Measurements from ENCODE around the gene TBCD. TPM values are rescaled to one million over a fixed set of nuclear protein-coding genes. Genes with fewer than 3 reads are reported as not detected.
A peak's percentile ranks its signal among the peaks of the same experiment; 100 is the strongest.
"Not testable (repeated sequence)": the region's sequence is repeated elsewhere in the genome, so short reads cannot be mapped to it uniquely, and the experiment has no call there.

The TBCD gene
- total RNA-seq, 4 donors from 2014 or later: 30.5 to 94.3 (median 51.8) TPM

GRCh38 chr17:82753201-82753464, 1.3 kb downstream of the TBCD start:
- TF ChIP-seq CTCF (IDR thresholded peaks at IDR 0.05): no peak
- no peak for DNase-seq (ENCODE audit: low spot score)
- ATAC-seq (ENCODE audit: low FRiP score): no peak

- TF ChIP-seq CTCF (IDR thresholded peaks at IDR 0.05): no peak
- DNase-seq (ENCODE audit: low spot score) (no peak), ATAC-seq (ENCODE audit: low FRiP score) (peak; percentile 45)
These were observed 2.7 kb downstream of the TBCD start for GRCh38 chr17:82754297-82755208.

GRCh38 chr17:82756166-82756565, 4.3 kb downstream of the TBCD start:
- no peak for ATAC-seq (ENCODE audit: low FRiP score)
- TF ChIP-seq CTCF (IDR thresholded peaks at IDR 0.05): no peak
- DNase-seq (ENCODE audit: low spot score): no peak

- no peak for ATAC-seq (ENCODE audit: low FRiP score)
- DNase-seq (ENCODE audit: low spot score): no peak
- no peak for TF ChIP-seq CTCF (IDR thresholded peaks at IDR 0.05)
These were observed 13.5 kb downstream of the TBCD start for GRCh38 chr17:82765371-82765770.

- TF ChIP-seq CTCF (IDR thresholded peaks at IDR 0.05): no peak
- ATAC-seq (ENCODE audit: low FRiP score): no peak
- peak; percentile 49 for DNase-seq (ENCODE audit: low spot score)
These were observed 15.3 kb downstream of the TBCD start for GRCh38 chr17:82767041-82767754.

- TF ChIP-seq CTCF (IDR thresholded peaks at IDR 0.05): no peak
- DNase-seq (ENCODE audit: low spot score): no peak
- ATAC-seq (ENCODE audit: low FRiP score): no peak
These were observed 17.2 kb downstream of the TBCD start for GRCh38 chr17:82769041-82769440.

- DNase-seq (ENCODE audit: low spot score): no peak
- no peak for ATAC-seq (ENCODE audit: low FRiP score)
- no peak for TF ChIP-seq CTCF (IDR thresholded peaks at IDR 0.05)
These were observed 20.2 kb downstream of the TBCD start for GRCh38 chr17:82772026-82772425.

- DNase-seq (ENCODE audit: low spot score); ATAC-seq (ENCODE audit: low FRiP score): not testable (repeated sequence)
These were observed 22.6 kb downstream of the TBCD start for GRCh38 chr17:82774456-82774855.

Data from omental fat pad (tissue), 4 donors.